Sigmoid colon (tissue), 7 donors: ENCODE measurements around the gene AP2A2. TPM values are rescaled to one million over a fixed set of nuclear protein-coding genes. Genes with fewer than 3 reads are reported as not detected.

ENCODE experiments used
- DNase-seq: peaks from one replicate; pipeline ENCODE4 v3.0.0-alpha.2; 2019
- H3K27ac ChIP-seq, 4 donors: fragments of 200-600 bp; sonication (generic); one replicate each; pipeline ENCODE4 v1.5.1; 2016 to 2019; ENCODE audit warnings: mild to moderate bottlenecking in 1 of 4
- H3K27me3 ChIP-seq, 3 donors: fragments of 200-600 bp; sonication (generic); one replicate each; pipeline ENCODE4 v1.5.1; 2019; ENCODE audit warnings: mild to moderate bottlenecking in 1 of 3
- H3K36me3 ChIP-seq, 4 donors: fragments of 200-600 bp; sonication (generic); one replicate each; pipeline ENCODE4 v1.5.1; 2016 to 2019
- H3K4me1 ChIP-seq, 4 donors: fragments of 200-600 bp; sonication (generic); one replicate each; pipeline ENCODE4 v1.5.1; 2017 to 2019
- H3K4me3 ChIP-seq, 4 donors: fragments of 200-600 bp; sonication (generic); one replicate each; pipeline ENCODE4 v1.5.1; 2017 to 2019; ENCODE audit warnings: mild to moderate bottlenecking in 2 of 4, moderate library complexity in 1 of 4
- H3K9me3 ChIP-seq, 4 donors: fragments of 200-600 bp in 3 of 4; sonication (generic) in 3 of 4; one replicate each; pipeline versions ENCODE4 v1.5.1 to v1.6.1; 2013 to 2019
- EP300 ChIP-seq, 4 donors: sonication (generic); formaldehyde crosslinking; IDR thresholded peaks; one replicate each; pipeline ENCODE4 v1.6.1; 2017; ENCODE audit warnings: antibody characterized with exemption in 4 of 4
- POLR2A ChIP-seq, 2 donors: fragments of 450-650 bp; IDR thresholded peaks; one replicate each; pipeline ENCODE4 v1.6.1; 2016; ENCODE audit warnings: antibody characterized with exemption in 2 of 2, mild to moderate bottlenecking in 2 of 2, moderate library complexity in 2 of 2
- POLR2AphosphoS5 ChIP-seq, 4 donors: sonication (generic); formaldehyde crosslinking; IDR thresholded peaks; one replicate each; pipeline ENCODE4 v1.6.1; 2017; ENCODE audit warnings: antibody characterized with exemption in 4 of 4
- WGBS, 2 donors: extraction: QIAGEN DNeasy Blood & Tissue Kit; methylation state at CpG; one replicate each; pipeline ENCODE4 v1.1.7; 2013; 5-methylcytosine and 5-hydroxymethylcytosine counted together
- intact Hi-C: fragments of 100-400 bp; cut with DNase I; formaldehyde crosslinking; loops from one replicate; pipeline ENCODE4 v1.15.1; 2023
- polyA plus RNA-seq, 3 donors: library from polyadenylated mRNA; stranded (reverse); fragments of 200-250 nt; gene quantifications; one replicate each; pipeline ENCODE4 v1.2.3, GENCODE V29; 2013
- total RNA-seq, 4 donors: library from RNA; depleted of rRNA; stranded (reverse); fragments of >200 nt; gene quantifications; one replicate each; pipeline ENCODE4 v1.1.0, GENCODE V29; 2016
- TF ChIP-seq, protein P1 (sequence below), 4 experiments: fragments of 450-650 bp in 3 of 4; fragments of 200-600 bp in 1 of 4; IDR thresholded peaks; one replicate each; pipeline ENCODE4 v1.5.1; 2016 to 2019; ENCODE audit warnings: antibody characterized with exemption in 4 of 4, mild to moderate bottlenecking in 3 of 4, moderate library complexity in 2 of 4
- donor health status: healthy with polysubstance abuse.
- donor health status: Bipolar disorder and iron deficiency.
- donor health status: healthy.

Gene AP2A2
- total and polyA plus RNA-seq, 7 donors, result 21.0 to 78.4 (median 47.0) TPM

DNA sequence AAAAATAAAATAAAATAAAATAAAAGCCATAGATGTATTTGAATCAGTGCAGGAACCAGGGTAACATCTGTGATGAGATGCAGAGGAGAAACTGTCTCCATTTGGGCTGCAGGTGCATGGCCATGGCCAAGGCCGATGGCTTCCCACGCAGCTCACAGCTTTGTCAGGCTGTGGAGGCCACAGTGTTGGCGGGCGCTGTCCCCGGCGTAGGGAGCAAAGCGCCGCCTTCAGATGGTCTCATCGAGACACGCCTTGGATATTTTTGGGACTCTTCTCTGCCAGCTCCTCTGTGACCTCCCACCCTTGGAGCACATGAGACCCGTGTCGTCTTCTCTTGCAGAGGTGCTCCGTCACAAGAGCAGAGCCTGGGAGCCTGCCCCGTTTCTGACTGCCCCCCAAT is 72.2 kb downstream of the AP2A2 start:
- Histone ChIP-seq H3K9me3 (no peaks in the 10 kb centered on the region), H3K4me3 (no peak overlapping the region), H3K36me3 (peaks cover 29 to 80% (median 45%) of the 10 kb centered on the region in 4 donors), H3K27me3 (no peaks in the 10 kb centered on the region), H3K4me1 (no peaks in the 10 kb centered on the region), H3K27ac (no peak overlapping the region)
- intact Hi-C loops, result no loop called here
- TF ChIP-seq POLR2A (IDR thresholded peaks at IDR 0.05) (no peak), POLR2AphosphoS5 (IDR thresholded peaks at IDR 0.05) (no peak), EP300 (IDR thresholded peaks at IDR 0.05) (no peak)
- TF ChIP-seq, protein P1, sequence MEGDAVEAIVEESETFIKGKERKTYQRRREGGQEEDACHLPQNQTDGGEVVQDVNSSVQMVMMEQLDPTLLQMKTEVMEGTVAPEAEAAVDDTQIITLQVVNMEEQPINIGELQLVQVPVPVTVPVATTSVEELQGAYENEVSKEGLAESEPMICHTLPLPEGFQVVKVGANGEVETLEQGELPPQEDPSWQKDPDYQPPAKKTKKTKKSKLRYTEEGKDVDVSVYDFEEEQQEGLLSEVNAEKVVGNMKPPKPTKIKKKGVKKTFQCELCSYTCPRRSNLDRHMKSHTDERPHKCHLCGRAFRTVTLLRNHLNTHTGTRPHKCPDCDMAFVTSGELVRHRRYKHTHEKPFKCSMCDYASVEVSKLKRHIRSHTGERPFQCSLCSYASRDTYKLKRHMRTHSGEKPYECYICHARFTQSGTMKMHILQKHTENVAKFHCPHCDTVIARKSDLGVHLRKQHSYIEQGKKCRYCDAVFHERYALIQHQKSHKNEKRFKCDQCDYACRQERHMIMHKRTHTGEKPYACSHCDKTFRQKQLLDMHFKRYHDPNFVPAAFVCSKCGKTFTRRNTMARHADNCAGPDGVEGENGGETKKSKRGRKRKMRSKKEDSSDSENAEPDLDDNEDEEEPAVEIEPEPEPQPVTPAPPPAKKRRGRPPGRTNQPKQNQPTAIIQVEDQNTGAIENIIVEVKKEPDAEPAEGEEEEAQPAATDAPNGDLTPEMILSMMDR (IDR thresholded peaks at IDR 0.05), result no peak
- no peak for DNase-seq
- WGBS, 2 donors, result 93 to 94% methylated on average over 14 of the region's 14 CpGs

DNA sequence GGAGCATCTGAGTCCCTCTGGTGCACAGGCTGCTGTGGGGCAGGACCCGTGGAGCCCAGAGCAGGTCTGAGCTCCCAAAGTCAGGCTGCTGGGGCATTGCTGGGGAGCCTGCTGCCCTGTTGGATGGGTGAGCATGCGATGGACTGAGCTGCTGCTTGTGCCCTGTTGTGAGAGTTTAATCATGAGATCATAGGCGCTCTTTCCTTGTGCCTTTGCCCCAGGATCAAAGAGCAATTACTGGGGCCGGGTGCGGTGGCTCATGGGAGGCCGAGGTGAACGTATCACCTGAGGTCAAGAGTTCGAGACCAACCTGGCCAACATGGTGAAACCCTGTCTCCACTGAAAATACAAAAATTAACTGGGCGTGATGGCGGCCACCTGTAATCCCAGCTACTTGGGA is 73.3 kb downstream of the AP2A2 start:
- Histone ChIP-seq H3K27ac (no peak overlapping the region), H3K4me3 (no peak overlapping the region), H3K4me1 (no peaks in the 10 kb centered on the region), H3K9me3 (no peaks in the 10 kb centered on the region), H3K27me3 (no peaks in the 10 kb centered on the region), H3K36me3 (peaks cover 18 to 80% (median 37%) of the 10 kb centered on the region in 4 donors)
- no peak for TF ChIP-seq POLR2AphosphoS5 (IDR thresholded peaks at IDR 0.05)
- TF ChIP-seq EP300 (IDR thresholded peaks at IDR 0.05), result no peak
- no peak for TF ChIP-seq POLR2A (IDR thresholded peaks at IDR 0.05)
- TF ChIP-seq, protein P1 (IDR thresholded peaks at IDR 0.05), result no peak
- DNase-seq, result no peak
- intact Hi-C loops, result no loop called here
- 80 to 90% methylated on average over 10 of the region's 10 CpGs for WGBS, 2 donors

DNA sequence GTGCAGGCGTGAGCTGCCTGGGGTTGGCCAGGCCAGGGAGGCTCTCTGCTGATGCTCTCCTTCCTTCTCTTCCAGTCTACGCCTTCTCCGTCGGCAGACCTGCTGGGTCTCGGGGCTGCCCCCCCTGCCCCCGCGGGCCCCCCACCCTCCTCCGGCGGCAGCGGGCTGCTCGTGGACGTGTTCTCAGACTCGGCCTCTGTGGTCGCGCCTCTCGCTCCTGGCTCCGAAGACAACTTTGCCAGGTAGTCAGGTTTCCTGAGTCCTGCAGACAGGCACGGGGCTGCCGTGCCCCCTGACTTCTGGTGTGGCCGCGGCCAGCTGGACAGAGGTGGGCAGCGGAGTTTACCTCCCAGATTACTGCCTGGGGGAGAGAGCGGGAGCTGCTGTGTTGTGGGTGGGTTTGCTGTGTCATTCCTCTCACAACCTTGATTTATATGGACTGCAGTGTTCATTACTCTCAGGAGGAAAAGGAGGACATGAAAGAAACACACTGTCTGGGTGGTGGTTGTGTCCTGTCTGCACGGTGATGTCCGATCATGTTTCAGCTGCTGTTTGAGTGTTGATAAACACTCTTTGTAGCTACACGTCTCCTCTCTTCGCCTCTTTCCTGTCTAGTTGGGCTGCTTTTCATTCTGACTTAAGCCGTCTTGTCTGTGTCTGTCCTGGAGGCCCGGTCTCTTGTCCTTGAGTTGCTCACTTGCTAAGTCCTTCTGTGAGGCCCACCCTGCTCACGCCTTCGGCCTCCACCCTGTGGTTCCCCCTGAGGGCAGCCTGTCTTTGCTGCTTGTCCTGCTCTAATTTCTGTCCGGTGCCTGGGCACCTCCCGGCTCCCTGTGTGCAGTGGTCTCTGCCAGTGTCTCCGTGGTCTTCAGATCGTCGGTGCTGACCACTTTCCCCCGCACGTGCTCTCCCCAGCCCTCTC is 74.9 kb downstream of the AP2A2 start:
- no peaks in the 10 kb centered on the region for H3K27me3 ChIP-seq
- H3K9me3 ChIP-seq, result no peaks in the 10 kb centered on the region
- intact Hi-C loops, result no loop called here
- no peak for DNase-seq
- no peak overlapping the region for H3K4me3 ChIP-seq
- peaks cover 5 to 82% (median 35%) of the 10 kb centered on the region in 4 donors for H3K36me3 ChIP-seq
- 94 to 95% methylated on average over 38 of the region's 38 CpGs for WGBS, 2 donors
- H3K27ac ChIP-seq, result no peak overlapping the region
- TF ChIP-seq POLR2A (IDR thresholded peaks at IDR 0.05) (no peak), EP300 (IDR thresholded peaks at IDR 0.05) (no peak), POLR2AphosphoS5 (IDR thresholded peaks at IDR 0.05) (no peak)
- TF ChIP-seq, protein P1 (IDR thresholded peaks at IDR 0.05), result no peak
- no peaks in the 10 kb centered on the region for H3K4me1 ChIP-seq

DNA sequence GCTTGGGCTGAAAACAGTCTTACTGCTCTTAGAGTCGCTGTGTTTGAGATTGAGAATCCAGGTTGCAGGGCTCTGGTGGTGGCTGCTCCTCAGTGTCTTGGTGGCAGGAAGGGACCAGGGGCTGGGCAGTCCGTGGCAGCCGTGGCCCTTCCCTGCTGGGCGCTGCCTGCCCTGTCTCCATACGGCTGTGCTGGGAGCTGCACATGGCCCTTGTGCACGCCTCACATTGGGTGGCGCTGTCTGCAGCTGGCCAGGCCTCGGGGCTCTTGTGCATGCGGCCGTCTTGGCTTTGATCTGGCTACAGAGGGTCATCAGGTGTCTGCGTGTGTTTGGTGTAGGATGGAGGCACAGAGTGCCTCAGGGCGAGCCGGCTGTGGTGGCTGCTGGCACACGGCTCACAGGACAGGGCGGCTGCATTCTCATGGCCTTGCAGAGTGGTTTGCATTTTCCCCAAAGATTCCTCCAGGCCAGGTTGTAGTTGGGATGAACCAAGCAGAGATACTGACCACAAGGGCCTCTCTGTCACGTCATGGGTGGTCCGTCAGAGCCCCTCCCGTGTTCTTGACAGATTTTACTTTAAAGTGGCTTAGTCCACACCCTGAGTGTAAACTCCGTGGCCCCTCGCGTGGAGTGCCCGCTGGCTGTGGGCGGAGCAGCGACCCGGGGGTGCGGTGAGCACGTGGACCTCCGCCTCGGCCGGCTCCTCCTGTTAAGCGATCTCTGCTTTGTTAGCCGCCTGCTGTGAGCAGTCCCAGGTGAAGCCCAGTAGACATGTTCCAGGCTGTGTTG is 76.1 kb downstream of the AP2A2 start:
- Histone ChIP-seq H3K27ac (no peak overlapping the region), H3K4me1 (no peaks in the 10 kb centered on the region), H3K36me3 (peaks cover 5 to 81% (median 33%) of the 10 kb centered on the region in 4 donors), H3K9me3 (no peaks in the 10 kb centered on the region), H3K27me3 (no peaks in the 10 kb centered on the region), H3K4me3 (no peak overlapping the region)
- WGBS, 2 donors, result 94 to 95% methylated on average over 32 of the region's 32 CpGs
- no peak for TF ChIP-seq EP300 (IDR thresholded peaks at IDR 0.05)
- TF ChIP-seq, protein P1 (IDR thresholded peaks at IDR 0.05), result no peak
- no peak for TF ChIP-seq POLR2A (IDR thresholded peaks at IDR 0.05)
- no peak for TF ChIP-seq POLR2AphosphoS5 (IDR thresholded peaks at IDR 0.05)
- no peak for DNase-seq
- intact Hi-C loops, result no loop called here
